GM19025 (cell line): ENCODE measurements around the gene CD151.

Experiments used
- ATAC-seq: cut with Tn5 transposase; IDR thresholded peaks from one replicate; pipeline ENCODE4 v1.9.1; 2021; ENCODE audit warnings: mild to moderate bottlenecking, low read depth, moderate library complexity; ENCODE audit not compliant: unreplicated experiment

Gene CD151

GRCh38 chr11:827897-828192 is 4.9 kb upstream of the CD151 start, which contains the start of gene CRACR2B:
TSS of gene CRACR2B (plus strand) at chr11:827919. CDS start at chr11:828608, 689 bp downstream.
- peak; percentile 12 for ATAC-seq

DNA sequence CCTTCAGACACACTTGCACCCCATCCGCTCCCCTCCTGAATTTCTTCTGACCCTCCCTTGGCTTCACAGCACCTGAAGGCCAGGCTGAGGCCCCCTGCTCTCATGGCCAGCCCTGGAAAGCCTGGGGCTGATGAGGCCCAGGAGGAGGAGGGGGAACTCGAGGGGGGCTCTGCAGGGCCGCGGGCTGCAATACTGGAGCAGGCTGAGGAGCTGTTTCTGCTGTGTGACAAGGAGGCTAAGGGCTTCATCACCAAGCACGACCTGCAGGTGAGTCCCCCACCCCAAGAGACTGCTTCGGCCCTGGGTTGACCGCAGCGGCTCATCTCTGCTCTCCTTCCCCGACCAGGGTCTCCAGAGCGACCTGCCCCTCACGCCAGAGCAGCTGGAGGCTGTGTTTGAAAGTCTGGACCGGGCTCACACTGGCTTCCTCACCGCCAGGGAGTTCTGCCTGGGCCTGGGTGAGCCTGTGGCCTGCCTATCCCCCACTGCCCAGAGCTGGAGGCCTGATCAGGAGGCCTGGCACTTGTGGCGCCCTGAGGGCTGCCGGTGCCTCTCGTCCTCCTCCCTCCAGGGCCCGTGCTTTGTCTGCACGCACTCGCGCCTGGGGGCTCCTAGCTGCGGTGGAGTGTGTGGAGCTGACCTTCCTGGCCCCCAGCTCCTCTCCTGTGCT is 4.1 kb upstream of the CD151 start:
- ATAC-seq = no peak

GRCh38 chr11:829176-829846 is 3.4 kb upstream of the CD151 start:
- ATAC-seq = no peak

DNA sequence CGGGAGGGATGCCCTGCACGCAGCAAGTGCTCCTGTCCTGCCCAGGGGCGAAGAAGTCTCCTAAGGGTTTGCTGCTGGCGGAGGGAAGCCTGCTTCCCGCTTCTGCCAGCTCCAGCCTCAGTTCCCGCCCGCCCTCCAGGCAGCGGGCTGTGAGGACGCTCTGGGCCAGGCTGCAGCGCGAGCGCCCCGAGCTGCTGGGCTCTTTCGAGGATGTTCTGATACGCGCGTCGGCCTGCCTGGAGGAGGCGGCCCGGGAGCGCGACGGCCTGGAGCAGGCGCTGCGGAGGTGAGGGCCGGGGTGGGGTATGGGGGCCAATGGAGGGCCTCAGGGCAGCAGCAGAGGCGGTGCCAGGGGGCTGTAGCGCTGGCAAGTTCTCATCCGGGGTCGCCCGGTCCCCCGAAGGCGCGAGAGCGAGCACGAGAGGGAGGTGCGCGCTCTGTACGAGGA is 2.9 kb upstream of the CD151 start:
- ATAC-seq = no peak

DNA sequence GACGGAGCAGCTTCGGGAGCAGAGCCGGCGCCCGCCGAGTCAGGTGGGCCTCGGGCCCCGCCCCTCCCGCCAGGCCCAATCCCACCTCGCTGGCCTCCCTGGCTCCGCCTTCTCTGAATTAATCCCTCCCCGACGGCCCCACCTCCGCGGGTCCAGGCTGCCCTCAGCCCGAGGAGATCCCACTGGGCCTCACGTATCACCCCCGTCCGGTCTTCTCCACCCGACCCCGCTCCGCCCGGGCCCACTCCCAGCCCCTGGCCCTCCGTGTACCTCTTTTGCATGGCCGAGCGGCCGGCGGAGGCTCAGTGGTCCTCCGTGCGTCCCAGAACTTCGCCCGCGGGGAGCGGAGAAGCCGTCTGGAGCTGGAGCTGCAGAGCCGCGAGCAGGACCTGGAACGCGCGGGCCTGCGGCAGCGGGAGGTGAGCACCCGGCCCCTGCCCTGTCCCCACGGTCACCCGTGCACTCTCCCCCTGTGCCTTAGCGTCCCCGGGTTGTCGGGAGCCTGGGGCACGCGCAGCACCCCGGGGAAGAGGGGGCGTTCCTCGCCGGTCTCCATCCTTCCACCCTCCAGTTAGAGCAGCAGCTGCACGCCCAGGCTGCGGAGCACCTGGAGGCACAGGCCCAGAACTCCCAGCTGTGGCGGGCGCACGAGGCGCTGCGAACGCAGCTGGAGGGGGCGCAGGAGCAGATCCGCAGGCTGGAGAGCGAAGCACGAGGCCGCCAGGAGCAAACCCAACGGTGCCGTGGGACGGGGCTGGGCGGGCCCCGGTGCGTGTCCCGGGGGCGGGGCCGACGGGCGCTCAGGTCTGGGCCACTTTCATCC is 2.2 kb upstream of the CD151 start:
- no peak for ATAC-seq

GRCh38 chr11:831118-831864 is 1.5 kb upstream of the CD151 start:
- no peak for ATAC-seq

- ATAC-seq = no peak
Measured at GRCh38 chr11:831961-832528, 707 bp upstream of the CD151 start.

GRCh38 chr11:833114-833791 is 501 bp downstream of the CD151 start:
- ATAC-seq = no peak

- no peak for ATAC-seq
Measured at GRCh38 chr11:833849-834311, 1.1 kb downstream of the CD151 start.

DNA sequence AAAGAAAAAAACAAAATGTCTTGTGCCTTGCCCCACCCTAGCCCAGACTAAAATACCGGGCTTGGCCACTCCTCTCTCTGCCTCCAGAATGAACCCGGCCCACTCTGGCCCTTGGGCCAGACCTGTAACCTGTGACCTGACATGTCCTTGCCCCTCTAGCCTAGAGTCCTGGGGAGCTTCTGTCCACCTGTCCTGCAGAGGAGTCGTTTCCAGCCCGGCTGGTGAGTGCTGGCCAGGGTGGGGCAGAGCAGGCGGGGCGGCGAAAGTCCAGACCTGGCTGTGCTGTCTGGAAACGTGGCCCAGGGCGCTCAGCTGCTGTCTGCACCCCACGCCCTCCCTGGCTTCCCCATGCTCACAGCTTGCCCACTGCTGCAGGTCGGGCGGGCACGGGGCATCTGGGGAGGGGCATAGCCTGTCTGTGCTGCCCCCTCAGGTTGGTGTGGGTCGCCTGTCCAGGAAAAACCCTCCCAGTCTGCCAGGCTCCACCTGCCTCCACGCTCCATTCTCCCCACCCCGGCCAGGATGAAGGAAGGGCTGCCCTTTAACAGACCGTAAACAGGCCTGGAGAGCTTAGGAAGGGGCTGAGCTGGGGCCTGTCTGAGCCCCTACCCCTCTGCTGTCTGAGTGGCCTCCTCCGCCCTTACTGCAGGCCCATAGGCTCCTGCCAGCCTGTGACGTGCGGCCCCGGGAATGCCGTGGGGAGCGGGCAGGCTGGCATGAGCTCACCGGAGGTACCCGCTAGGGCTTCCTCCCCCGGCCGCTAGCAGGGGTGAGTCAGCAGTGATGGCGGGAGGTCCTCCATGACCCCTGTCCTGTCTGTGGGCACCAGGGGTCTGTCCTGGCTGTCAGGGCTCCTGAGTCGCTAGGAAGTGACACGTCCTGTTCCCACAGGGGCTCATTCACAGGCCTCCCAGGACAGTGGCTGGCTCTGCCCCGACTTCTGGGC is 1.9 kb downstream of the CD151 start:
- no peak for ATAC-seq

DNA sequence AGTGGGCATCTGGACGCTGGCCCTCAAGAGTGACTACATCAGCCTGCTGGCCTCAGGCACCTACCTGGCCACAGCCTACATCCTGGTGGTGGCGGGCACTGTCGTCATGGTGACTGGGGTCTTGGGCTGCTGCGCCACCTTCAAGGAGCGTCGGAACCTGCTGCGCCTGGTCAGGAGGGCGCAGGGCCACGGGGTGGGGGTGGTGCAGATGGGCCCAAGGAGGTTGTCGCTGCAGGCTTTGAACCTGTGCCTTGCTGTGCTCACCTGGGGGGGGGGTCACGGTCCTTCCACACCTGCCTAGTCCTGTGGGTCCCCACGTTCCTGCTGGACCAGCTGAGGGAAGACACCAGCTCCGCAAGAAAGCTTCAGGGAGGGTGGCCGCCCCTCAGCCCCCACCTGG is 3.5 kb downstream of the CD151 start:
- ATAC-seq = no peak

- no peak for ATAC-seq
Measured at GRCh38 chr11:836700-837099, 3.9 kb downstream of the CD151 start.

- ATAC-seq = no peak
Measured at GRCh38 chr11:837189-837989, 4.6 kb downstream of the CD151 start.

- ATAC-seq = no peak
Measured at GRCh38 chr11:837990-838307, 5.2 kb downstream of the CD151 start.

DNA sequence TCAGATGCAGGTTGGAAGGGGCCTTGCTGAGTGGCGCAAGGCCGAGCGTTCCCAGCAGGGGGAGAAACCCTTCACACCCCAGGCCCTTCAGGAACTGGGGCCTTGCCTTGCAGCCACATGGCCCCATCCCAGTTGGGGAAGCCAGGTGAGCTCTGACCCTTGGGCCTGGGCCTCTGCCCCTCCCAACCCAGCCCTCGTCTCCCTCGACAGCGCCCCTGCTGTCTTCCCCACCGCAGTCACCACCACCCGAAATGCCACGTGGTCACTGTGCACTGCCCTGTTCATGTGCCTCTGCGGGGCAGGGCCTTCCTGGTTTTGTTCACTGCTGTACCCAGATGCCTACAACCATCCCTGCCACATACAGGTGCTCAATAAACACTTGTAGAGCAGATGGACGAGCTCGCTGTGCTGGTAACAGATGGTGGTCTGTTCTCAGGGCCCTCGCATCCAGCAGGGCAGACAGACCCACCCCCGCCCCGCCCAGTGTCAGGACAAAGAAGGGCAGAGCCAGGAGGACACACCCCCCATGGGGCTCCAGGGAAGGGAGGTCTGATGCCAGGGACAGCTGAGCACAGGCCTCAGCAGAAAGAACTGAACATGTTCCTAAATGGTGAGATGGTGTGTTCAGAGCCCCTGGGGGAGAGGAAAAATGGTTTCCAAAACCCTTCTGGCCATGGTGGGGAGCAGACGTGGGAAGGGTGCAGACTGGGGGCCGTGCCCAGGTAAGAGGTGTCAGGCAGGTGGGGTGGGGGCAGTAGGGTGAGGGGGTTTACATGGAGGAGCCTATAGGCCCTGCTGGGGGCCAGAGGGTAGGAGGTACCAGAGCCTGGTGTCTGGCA is 5.9 kb downstream of the CD151 start:
- ATAC-seq = no peak

DNA sequence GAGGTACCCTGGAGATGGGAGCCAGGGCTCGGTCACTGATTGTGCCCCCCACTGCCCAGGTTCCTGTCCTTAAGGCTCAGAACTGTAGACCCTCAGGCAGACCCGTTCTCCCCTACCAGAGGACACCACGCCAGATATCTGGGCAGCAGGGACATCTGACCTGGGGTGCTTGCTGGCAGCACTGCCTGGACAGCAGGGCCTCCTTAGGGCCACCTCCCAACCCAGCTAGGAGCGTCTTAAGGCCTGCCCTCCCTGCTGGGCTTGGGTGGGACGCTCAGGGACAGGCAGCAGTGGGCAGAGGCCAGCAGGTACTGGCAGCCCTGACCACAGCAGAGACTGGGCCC is 6.5 kb downstream of the CD151 start:
- no peak for ATAC-seq

GRCh38 chr11:839875-840617 is 7.3 kb downstream of the CD151 start:
- no peak for ATAC-seq
